ENCODE data around the gene MLLT10.

- TF ChIP-seq CTCF (conservative IDR thresholded peaks at IDR 0.05; ENCODE audit: low read depth, low read length) (no peak), EZH2 (IDR thresholded peaks at IDR 0.05; ENCODE audit: borderline replicate concordance, low read depth, low read length, poor library complexity, severe bottlenecking) (no peak)
Measured at GRCh38 chr10:21670391-21670790, 136.4 kb downstream of the MLLT10 start.
